Liver (tissue), 9 donors: ENCODE results near the gene PCNT. TPM values are rescaled to one million over a fixed set of nuclear protein-coding genes. Genes with fewer than 3 reads are reported as not detected.

Experiments used
- DNase-seq: peaks from one replicate; pipeline ENCODE4 v3.0.0-alpha.2; 2017; ENCODE audit warnings: low spot score
- H3K27ac ChIP-seq, 2 donors: one replicate each; pipeline ENCODE4 v1.7.0; 2013; ENCODE audit warnings: inconsistent platforms in 2 of 2, low read length in 2 of 2, control low read depth in 1 of 2, low read depth in 1 of 2, mild to moderate bottlenecking in 1 of 2
- H3K27me3 ChIP-seq, 4 donors: one replicate each; pipeline versions ENCODE4 v1.6.1 to v1.7.0; 2013; ENCODE audit warnings: low read length in 3 of 4, inconsistent platforms in 1 of 4, mild to moderate bottlenecking in 1 of 4, moderate library complexity in 1 of 4; ENCODE audit not compliant: control insufficient read depth in 4 of 4, insufficient read depth in 4 of 4
- H3K36me3 ChIP-seq, 4 donors: one replicate each; pipeline versions ENCODE4 v1.6.1 to v1.7.0; 2013; ENCODE audit warnings: low read length in 3 of 4, mild to moderate bottlenecking in 3 of 4, low read depth in 1 of 4, moderate library complexity in 1 of 4; ENCODE audit not compliant: control insufficient read depth in 4 of 4, insufficient read depth in 3 of 4
- H3K4me1 ChIP-seq, 4 donors: one replicate each; pipeline versions ENCODE4 v1.6.1 to v1.7.0; 2013; ENCODE audit warnings: low read length in 3 of 4, mild to moderate bottlenecking in 3 of 4, moderate library complexity in 1 of 4; ENCODE audit not compliant: control insufficient read depth in 4 of 4, insufficient read depth in 4 of 4
- H3K4me3 ChIP-seq, 3 donors: one replicate each; pipeline versions ENCODE4 v1.6.1 to v1.7.0; 2013; ENCODE audit warnings: low read length in 3 of 3, control low read depth in 1 of 3, low read depth in 1 of 3, mild to moderate bottlenecking in 1 of 3
- H3K9ac ChIP-seq, 2 donors: one replicate each; pipeline ENCODE4 v1.7.0; 2013; ENCODE audit warnings: low read length in 2 of 2, mild to moderate bottlenecking in 2 of 2, moderate library complexity in 2 of 2, control low read depth in 1 of 2, low read depth in 1 of 2
- H3K9me3 ChIP-seq, 4 donors: one replicate each; pipeline versions ENCODE4 v1.6.1 to v1.7.0; 2013; ENCODE audit warnings: low read length in 3 of 4; ENCODE audit not compliant: control insufficient read depth in 4 of 4
- EGR1 ChIP-seq, 2 donors: IDR thresholded peaks; 2 replicates each; pipeline ENCODE4 v1.6.1; 2016 to 2018; ENCODE audit warnings: antibody characterized with exemption in 2 of 2, low read depth in 2 of 2
- FOXA1 ChIP-seq: IDR thresholded peaks from 2 replicates; pipeline ENCODE4 v1.6.1; 2016; ENCODE audit warnings: antibody characterized with exemption
- FOXA2 ChIP-seq: IDR thresholded peaks from 2 replicates; pipeline ENCODE4 v1.6.1; 2016; ENCODE audit warnings: antibody characterized with exemption
- HNF4A ChIP-seq, 2 donors: conservative IDR thresholded peaks; 2 replicates each; pipeline ENCODE4 v1.6.1; 2016; ENCODE audit warnings: antibody characterized with exemption in 2 of 2, mild to moderate bottlenecking in 2 of 2
- HNF4G ChIP-seq: IDR thresholded peaks from 2 replicates; pipeline ENCODE4 v1.6.1; 2016; ENCODE audit warnings: antibody characterized with exemption
- JUND ChIP-seq, 2 donors: IDR thresholded peaks; 2 replicates each; pipeline ENCODE4 v1.6.1; 2016; ENCODE audit warnings: antibody characterized with exemption in 2 of 2
- NR2F2 ChIP-seq: IDR thresholded peaks from 2 replicates; pipeline ENCODE4 v1.6.1; 2016; ENCODE audit warnings: antibody characterized with exemption
- RAD21 ChIP-seq, 2 donors: IDR thresholded peaks; 2 replicates each; pipeline ENCODE4 v1.6.1; 2016; ENCODE audit warnings: antibody characterized with exemption in 2 of 2, mild to moderate bottlenecking in 2 of 2
- RXRA ChIP-seq, 2 donors: IDR thresholded peaks; 2 replicates each; pipeline ENCODE4 v1.6.1; 2017 to 2018; ENCODE audit warnings: antibody characterized with exemption in 2 of 2, mild to moderate bottlenecking in 1 of 2
- SP1 ChIP-seq: IDR thresholded peaks from 2 replicates; pipeline ENCODE4 v1.6.1; 2018; ENCODE audit warnings: antibody characterized with exemption, mild to moderate bottlenecking
- YY1 ChIP-seq: IDR thresholded peaks from 2 replicates; pipeline ENCODE4 v1.6.1; 2016; ENCODE audit warnings: antibody characterized with exemption, mild to moderate bottlenecking
- WGBS: extraction: QIAGEN DNeasy Blood & Tissue Kit; methylation state at CpG from one replicate; pipeline ENCODE4 v1.1.7; 2013; 5-methylcytosine and 5-hydroxymethylcytosine counted together
- polyA plus RNA-seq, 2 donors: library from polyadenylated mRNA; stranded (reverse) in 1 of 2; unstranded in 1 of 2; fragments of 200-250 nt in 1 of 2; fragments of >200 nt in 1 of 2; fragmentation: Nextera tagmentation in 1 of 2; extraction: Ambion mirVana in 1 of 2; gene quantifications; one replicate each; pipeline versions ENCODE4 v1.2.1 to v1.2.3, GENCODE V29; 2013 to 2015
- total RNA-seq, 2 donors: library from RNA; depleted of rRNA; stranded (reverse); fragments of >200 nt; gene quantifications; one replicate each; pipeline ENCODE4 v1.2.3, GENCODE V29; 2014
- TF ChIP-seq, protein P1 (sequence below): IDR thresholded peaks from 2 replicates; pipeline ENCODE4 v1.6.1; 2016; ENCODE audit warnings: antibody characterized with exemption
- TF ChIP-seq, protein P2 (sequence below): IDR thresholded peaks from 2 replicates; pipeline ENCODE4 v1.6.1; 2016; ENCODE audit warnings: antibody characterized with exemption
- TF ChIP-seq, protein P3 (sequence below): fragments of 150-350 bp; IDR thresholded peaks from 2 replicates; pipeline ENCODE4 v1.5.1; 2017; ENCODE audit warnings: improper control_type of control experiment, low read depth, low read length; ENCODE audit not compliant: missing input control
- TF ChIP-seq, protein P4 (sequence below): IDR thresholded peaks from 2 replicates; pipeline ENCODE4 v1.6.1; 2016; ENCODE audit warnings: antibody characterized with exemption
- donor health status: healthy.
- donor health status: healthy.
- donor health status: healthy.
- donor health status: healthy.
- donor health status: healthy.

PCNT gene
- total and polyA plus RNA-seq, 4 donors, result 6.7 to 36.8 (median 15.2) TPM

DNA sequence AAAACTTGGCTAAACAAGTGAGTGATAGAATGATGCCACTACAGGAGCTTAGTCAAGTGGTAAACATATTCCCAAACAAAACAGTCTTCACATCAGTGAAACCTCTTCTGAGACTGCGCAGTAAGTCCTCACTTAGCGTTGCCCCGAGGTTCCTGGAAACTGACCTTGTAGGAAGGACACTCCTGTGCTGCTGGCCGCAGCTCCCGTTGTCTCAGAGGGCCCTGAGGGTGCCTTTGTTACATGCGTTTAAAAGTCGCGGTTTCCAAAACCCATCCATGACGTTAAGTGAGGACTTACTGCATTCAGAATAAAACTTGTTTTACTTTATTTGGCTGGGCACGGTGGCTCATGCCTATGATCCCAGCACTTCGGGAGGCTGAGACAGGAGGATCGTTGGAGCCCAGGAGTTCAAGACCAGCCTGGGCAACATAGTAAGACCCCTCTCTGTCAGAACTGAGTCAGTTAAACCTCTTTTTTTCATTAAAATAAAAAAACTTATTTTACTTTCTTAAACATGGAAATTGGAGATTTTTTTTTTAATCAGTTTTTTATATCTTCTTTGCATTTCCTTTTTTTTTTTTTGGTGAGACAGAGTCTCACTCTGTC lies 98.8 kb downstream of the PCNT start (continued):
- TF ChIP-seq, protein P1, sequence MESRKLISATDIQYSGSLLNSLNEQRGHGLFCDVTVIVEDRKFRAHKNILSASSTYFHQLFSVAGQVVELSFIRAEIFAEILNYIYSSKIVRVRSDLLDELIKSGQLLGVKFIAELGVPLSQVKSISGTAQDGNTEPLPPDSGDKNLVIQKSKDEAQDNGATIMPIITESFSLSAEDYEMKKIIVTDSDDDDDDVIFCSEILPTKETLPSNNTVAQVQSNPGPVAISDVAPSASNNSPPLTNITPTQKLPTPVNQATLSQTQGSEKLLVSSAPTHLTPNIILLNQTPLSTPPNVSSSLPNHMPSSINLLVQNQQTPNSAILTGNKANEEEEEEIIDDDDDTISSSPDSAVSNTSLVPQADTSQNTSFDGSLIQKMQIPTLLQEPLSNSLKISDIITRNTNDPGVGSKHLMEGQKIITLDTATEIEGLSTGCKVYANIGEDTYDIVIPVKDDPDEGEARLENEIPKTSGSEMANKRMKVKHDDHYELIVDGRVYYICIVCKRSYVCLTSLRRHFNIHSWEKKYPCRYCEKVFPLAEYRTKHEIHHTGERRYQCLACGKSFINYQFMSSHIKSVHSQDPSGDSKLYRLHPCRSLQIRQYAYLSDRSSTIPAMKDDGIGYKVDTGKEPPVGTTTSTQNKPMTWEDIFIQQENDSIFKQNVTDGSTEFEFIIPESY, result no peak
- no peak for TF ChIP-seq HNF4A (conservative IDR thresholded peaks at IDR 0.05)

DNA sequence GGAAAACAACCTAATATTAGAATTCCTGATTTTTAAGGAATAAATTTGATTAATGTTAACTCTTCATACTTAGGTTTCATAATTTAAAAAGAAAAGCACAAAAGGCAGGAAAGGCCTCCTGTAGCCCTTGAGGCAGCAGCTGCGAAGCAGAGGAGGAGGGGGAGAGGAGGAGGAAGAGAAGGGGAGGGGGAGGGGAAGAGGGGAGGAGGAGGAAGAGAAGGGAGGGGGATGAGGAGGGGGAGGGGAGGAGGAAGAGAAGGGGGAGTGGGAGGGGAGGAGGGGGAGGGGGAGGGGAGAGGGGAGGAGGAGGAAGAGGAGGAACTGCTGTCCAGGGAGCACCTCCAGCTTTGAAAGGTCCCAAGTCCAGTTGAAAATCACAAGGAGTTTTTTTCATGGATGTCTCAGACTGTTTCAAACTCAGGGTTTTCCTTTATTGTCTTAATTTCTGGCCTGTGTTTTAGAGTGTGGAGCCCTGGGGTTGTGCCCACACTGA lies 99.6 kb downstream of the PCNT start:
- Histone ChIP-seq H3K4me1 (no peaks in the 10 kb centered on the region), H3K9me3 (no peaks in the 10 kb centered on the region), H3K27ac (no peak overlapping the region), H3K27me3 (no peaks in the 10 kb centered on the region), H3K36me3 (peaks cover 5 to 37% (median 8%) of the 10 kb centered on the region in 4 donors), H3K9ac (no peak overlapping the region), H3K4me3 (no peak overlapping the region)
- TF ChIP-seq JUND (IDR thresholded peaks at IDR 0.05) (no peak), EGR1 (IDR thresholded peaks at IDR 0.05; ENCODE audit: low read depth in 2 of 2) (no peak), SP1 (no peak), RXRA (IDR thresholded peaks at IDR 0.05) (no peak), FOXA2 (no peak), FOXA1 (no peak), NR2F2 (no peak)
- TF ChIP-seq, protein P2, sequence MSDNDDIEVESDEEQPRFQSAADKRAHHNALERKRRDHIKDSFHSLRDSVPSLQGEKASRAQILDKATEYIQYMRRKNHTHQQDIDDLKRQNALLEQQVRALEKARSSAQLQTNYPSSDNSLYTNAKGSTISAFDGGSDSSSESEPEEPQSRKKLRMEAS, result no peak
- TF ChIP-seq, protein P3, sequence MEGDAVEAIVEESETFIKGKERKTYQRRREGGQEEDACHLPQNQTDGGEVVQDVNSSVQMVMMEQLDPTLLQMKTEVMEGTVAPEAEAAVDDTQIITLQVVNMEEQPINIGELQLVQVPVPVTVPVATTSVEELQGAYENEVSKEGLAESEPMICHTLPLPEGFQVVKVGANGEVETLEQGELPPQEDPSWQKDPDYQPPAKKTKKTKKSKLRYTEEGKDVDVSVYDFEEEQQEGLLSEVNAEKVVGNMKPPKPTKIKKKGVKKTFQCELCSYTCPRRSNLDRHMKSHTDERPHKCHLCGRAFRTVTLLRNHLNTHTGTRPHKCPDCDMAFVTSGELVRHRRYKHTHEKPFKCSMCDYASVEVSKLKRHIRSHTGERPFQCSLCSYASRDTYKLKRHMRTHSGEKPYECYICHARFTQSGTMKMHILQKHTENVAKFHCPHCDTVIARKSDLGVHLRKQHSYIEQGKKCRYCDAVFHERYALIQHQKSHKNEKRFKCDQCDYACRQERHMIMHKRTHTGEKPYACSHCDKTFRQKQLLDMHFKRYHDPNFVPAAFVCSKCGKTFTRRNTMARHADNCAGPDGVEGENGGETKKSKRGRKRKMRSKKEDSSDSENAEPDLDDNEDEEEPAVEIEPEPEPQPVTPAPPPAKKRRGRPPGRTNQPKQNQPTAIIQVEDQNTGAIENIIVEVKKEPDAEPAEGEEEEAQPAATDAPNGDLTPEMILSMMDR, result no peak
- 83% methylated on average over 1 of the region's 1 CpG for WGBS
- DNase-seq, result no peak

DNA sequence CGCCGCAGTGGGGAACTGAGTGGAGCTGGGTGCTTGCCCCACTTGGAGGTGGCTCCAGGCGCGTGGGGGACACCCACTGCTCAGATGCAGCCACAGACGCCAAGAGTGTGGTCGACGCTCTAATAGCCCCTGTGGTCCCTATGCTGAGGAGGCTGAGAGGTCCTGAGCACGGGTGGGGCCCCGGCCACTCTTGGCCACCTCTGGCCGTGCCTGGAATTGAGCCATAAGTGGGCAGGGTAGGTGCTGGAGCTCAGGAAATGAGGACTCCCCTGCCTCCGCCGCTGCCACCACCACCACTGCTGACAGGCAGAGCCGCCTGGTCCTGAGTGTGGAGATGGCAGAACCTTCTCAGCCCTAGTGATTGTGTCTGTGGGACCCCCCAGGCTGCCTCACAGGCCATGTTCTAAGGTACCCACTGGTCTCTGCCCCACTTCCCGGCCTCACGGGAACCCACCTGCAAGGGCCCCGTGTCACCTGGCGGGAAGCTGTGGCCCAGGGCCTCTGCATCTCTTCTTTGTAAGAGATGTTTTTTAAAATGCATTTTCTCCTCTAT lies 100.2 kb downstream of the PCNT start:
- H3K9ac ChIP-seq, result no peak overlapping the region
- no peaks in the 10 kb centered on the region for H3K27me3 ChIP-seq
- TF ChIP-seq, protein P2, result no peak
- TF ChIP-seq NR2F2, result no peak
- TF ChIP-seq HNF4A (conservative IDR thresholded peaks at IDR 0.05), result no peak
- TF ChIP-seq, protein P4, sequence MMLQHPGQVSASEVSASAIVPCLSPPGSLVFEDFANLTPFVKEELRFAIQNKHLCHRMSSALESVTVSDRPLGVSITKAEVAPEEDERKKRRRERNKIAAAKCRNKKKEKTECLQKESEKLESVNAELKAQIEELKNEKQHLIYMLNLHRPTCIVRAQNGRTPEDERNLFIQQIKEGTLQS, result no peak
- no peak for TF ChIP-seq SP1
- no peak for TF ChIP-seq JUND (IDR thresholded peaks at IDR 0.05)
- no peak for TF ChIP-seq RAD21 (IDR thresholded peaks at IDR 0.05)
- TF ChIP-seq FOXA1, result no peak
- TF ChIP-seq, protein P3, result no peak
- TF ChIP-seq FOXA2, result no peak
- TF ChIP-seq HNF4G, result no peak
- no peak for TF ChIP-seq EGR1 (IDR thresholded peaks at IDR 0.05; ENCODE audit: low read depth in 2 of 2)
- no peak for TF ChIP-seq YY1
- H3K4me1 ChIP-seq, result no peaks in the 10 kb centered on the region
- no peaks in the 10 kb centered on the region for H3K9me3 ChIP-seq
- 90% methylated on average over 17 of the region's 17 CpGs for WGBS
- H3K4me3 ChIP-seq, result no peak overlapping the region
- no peak overlapping the region for H3K27ac ChIP-seq
- H3K36me3 ChIP-seq, result peaks cover 5 to 39% (median 8%) of the 10 kb centered on the region in 4 donors
- no peak for DNase-seq
